Spleen (tissue), 7 donors: ENCODE data around the gene ZBTB49.

Experiments used
- POLR2A ChIP-seq, 3 donors: fragments of 450-650 bp; IDR thresholded peaks; one replicate each; pipeline ENCODE4 v1.5.1; 2017; ENCODE audit warnings: antibody characterized with exemption in 3 of 3, mild to moderate bottlenecking in 1 of 3
- POLR2AphosphoS5 ChIP-seq, 3 donors: sonication (generic); formaldehyde crosslinking; IDR thresholded peaks; one replicate each; pipeline ENCODE4 v1.5.1; 2017; ENCODE audit warnings: antibody characterized with exemption in 3 of 3
- TF ChIP-seq, protein P1 (sequence below), 11 experiments: fragments of 200-600 bp in 7 of 11; fragments of 450-650 bp in 4 of 11; sonication (generic) in 4 of 11; IDR thresholded peaks in 8 of 11; conservative IDR thresholded peaks in 3 of 11; 1 replicate in 7 of 11; 2 replicates in 4 of 11; pipeline versions ENCODE4 v1.4.0 to v1.8.0; 2016 to 2021; ENCODE audit warnings: antibody characterized with exemption in 11 of 11, inconsistent platforms in 4 of 11, mild to moderate bottlenecking in 1 of 11
- donor health status: DM: no; HTN: no; CAD: no; lungs with moderate emphysema.
- donor health status: DM: no; HTN: no; CAD: no.
- donor health status: DM: no; HTN: no; CAD: no.

DNA sequence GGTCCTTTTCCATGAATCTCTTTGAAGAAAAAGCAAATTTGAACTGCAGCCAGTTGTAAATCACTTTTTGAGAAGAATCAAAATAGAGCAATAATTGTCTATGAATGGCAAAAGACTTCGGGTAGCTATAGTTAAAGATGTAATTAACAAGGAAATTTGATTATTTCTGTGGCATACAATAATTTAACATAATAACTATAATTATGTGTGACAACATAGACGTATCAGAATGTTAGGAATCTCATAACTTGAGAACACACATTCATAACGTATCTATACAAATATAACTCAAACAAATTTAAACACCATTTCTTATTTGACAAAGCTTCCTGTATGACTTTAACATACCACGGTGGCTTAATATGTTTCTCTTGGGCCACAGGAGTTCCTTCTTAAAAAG is 60.9 kb downstream of the ZBTB49 start:
- TF ChIP-seq, protein P1, sequence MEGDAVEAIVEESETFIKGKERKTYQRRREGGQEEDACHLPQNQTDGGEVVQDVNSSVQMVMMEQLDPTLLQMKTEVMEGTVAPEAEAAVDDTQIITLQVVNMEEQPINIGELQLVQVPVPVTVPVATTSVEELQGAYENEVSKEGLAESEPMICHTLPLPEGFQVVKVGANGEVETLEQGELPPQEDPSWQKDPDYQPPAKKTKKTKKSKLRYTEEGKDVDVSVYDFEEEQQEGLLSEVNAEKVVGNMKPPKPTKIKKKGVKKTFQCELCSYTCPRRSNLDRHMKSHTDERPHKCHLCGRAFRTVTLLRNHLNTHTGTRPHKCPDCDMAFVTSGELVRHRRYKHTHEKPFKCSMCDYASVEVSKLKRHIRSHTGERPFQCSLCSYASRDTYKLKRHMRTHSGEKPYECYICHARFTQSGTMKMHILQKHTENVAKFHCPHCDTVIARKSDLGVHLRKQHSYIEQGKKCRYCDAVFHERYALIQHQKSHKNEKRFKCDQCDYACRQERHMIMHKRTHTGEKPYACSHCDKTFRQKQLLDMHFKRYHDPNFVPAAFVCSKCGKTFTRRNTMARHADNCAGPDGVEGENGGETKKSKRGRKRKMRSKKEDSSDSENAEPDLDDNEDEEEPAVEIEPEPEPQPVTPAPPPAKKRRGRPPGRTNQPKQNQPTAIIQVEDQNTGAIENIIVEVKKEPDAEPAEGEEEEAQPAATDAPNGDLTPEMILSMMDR (IDR thresholded peaks at IDR 0.05 in 8 of 11, conservative IDR thresholded peaks at IDR 0.05 in 3 of 11), result no peak
- no peak for TF ChIP-seq POLR2A (IDR thresholded peaks at IDR 0.05)
- no peak for TF ChIP-seq POLR2AphosphoS5 (IDR thresholded peaks at IDR 0.05)
